ENCODE data around the gene EFL1.

GRCh38 chr15:82080774-82081173 lies 181.8 kb downstream of the EFL1 start:
- TF ChIP-seq EZH2 (IDR thresholded peaks at IDR 0.05; ENCODE audit: low read length) (no peak), CTCF (optimal IDR thresholded peaks at IDR 0.05 in 1 of 3, IDR thresholded peaks at IDR 0.05 in 1 of 3, conservative IDR thresholded peaks at IDR 0.05 in 1 of 3; ENCODE audit: extremely low read depth in 1 of 3, insufficient read depth in 2 of 3, low read length in 3 of 3) (no peak)
